MM.1S (cell line): ENCODE results near the gene RET.

ENCODE experiments used
- DNase-seq: peaks from one replicate; pipeline ENCODE4 v3.0.0-alpha.2; 2015
- H2AFZ ChIP-seq: fragments of 300-600 bp; sonication (generic); 2 replicates; pipeline ENCODE4 v1.6.0; 2016; ENCODE audit warnings: antibody characterized with exemption, low read length
- H3F3A ChIP-seq: fragments of 300-600 bp; sonication (generic); 2 replicates; pipeline ENCODE4 v1.6.1; 2016; ENCODE audit warnings: mild to moderate bottlenecking, antibody characterized with exemption, low read length, moderate library complexity, mixed read lengths; ENCODE audit not compliant: insufficient read depth
- H3K27ac ChIP-seq: fragments of 300-600 bp; sonication (generic); 2 replicates; pipeline ENCODE4 v1.5.1; 2016; ENCODE audit warnings: mild to moderate bottlenecking, low read length
- H3K27me3 ChIP-seq: fragments of 300-600 bp; sonication (generic); replicated peaks from 2 replicates; pipeline ENCODE4 v1.6.0; 2016; ENCODE audit warnings: low read length; ENCODE audit not compliant: insufficient read depth
- H3K36me3 ChIP-seq: fragments of 300-600 bp; sonication (generic); replicated peaks from 2 replicates; pipeline ENCODE4 v1.6.1; 2016; ENCODE audit warnings: mild to moderate bottlenecking, low read length, mixed read lengths; ENCODE audit not compliant: insufficient read depth
- H3K4me1 ChIP-seq: fragments of 300-600 bp; sonication (generic); 2 replicates; pipeline ENCODE4 v1.6.1; 2016; ENCODE audit warnings: low read length, mixed read lengths
- H3K4me2 ChIP-seq: fragments of 300-600 bp; sonication (generic); 2 replicates; pipeline ENCODE4 v1.6.0; 2016; ENCODE audit warnings: low read depth, low read length
- H3K4me3 ChIP-seq: fragments of 300-600 bp; sonication (generic); 2 replicates; pipeline ENCODE4 v1.5.1; 2016; ENCODE audit warnings: low read length, mixed read lengths
- H3K79me2 ChIP-seq: fragments of 300-600 bp; sonication (generic); 2 replicates; pipeline ENCODE4 v1.6.1; 2016; ENCODE audit warnings: mixed run types, low read length, mixed read lengths
- H3K9ac ChIP-seq: fragments of 300-600 bp; sonication (generic); 2 replicates; pipeline ENCODE4 v1.6.1; 2016; ENCODE audit warnings: low read length, mixed read lengths
- H3K9me2 ChIP-seq: fragments of 300-600 bp; sonication (generic); replicated peaks from 2 replicates; pipeline ENCODE4 v1.6.1; 2016; ENCODE audit warnings: mild to moderate bottlenecking, low read length, mixed read lengths; ENCODE audit not compliant: insufficient read depth
- H3K9me3 ChIP-seq: fragments of 300-600 bp; sonication (generic); replicated peaks from 2 replicates; pipeline ENCODE4 v1.6.1; 2016; ENCODE audit warnings: mild to moderate bottlenecking, low read length, mixed read lengths; ENCODE audit not compliant: insufficient read depth
- H4K20me1 ChIP-seq: fragments of 300-600 bp; sonication (generic); 2 replicates; pipeline ENCODE4 v1.6.1; 2016; ENCODE audit warnings: mild to moderate bottlenecking, low read length, moderate library complexity, mixed read lengths; ENCODE audit not compliant: insufficient read depth
- EZH2 ChIP-seq: fragments of 300-600 bp; sonication (generic); optimal IDR thresholded peaks from 2 replicates; pipeline ENCODE3; 2017; ENCODE audit warnings: low read depth, mild to moderate bottlenecking, antibody characterized with exemption, low read length, mixed read lengths
- EZH2phosphoT487 ChIP-seq: fragments of 300-600 bp; sonication (generic); IDR thresholded peaks from 2 replicates; pipeline ENCODE4 v1.6.1; 2018; ENCODE audit warnings: antibody characterized with exemption, low read length
- TF ChIP-seq, protein P1 (sequence below): fragments of 300-600 bp; sonication (generic); IDR thresholded peaks from 2 replicates; pipeline ENCODE4 v1.5.1; 2016; ENCODE audit warnings: antibody characterized with exemption, low read length, mixed read lengths

The RET gene

DNA sequence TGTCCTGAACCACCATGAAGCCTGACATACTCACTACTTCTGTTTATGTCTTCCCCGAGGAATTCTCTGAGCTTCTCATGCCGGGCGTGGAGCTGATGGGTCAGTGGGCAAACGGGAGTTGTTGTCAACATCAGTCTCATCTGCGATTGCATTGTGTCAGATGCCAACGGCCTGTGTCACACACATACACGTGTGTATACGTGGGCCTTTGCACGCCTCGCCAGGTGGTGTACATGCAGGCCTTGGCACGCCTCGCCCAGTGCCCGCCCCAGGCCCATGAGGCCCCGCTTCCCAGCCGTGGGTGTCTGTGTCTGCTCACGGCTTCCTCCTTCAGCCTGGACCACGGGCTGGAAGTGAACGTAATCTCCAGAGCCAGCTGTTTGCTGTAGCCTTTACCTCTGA, 53.9 kb downstream of the RET start:
- Histone ChIP-seq H3K4me1 (peaks cover 47% of the 10 kb centered on the region), H3K79me2 (no peaks in the 10 kb centered on the region), H3K4me3 (no peak overlapping the region), H3K36me3 (no peaks in the 10 kb centered on the region), H3K27me3 (no peaks in the 10 kb centered on the region), H4K20me1 (no peaks in the 10 kb centered on the region), H2AFZ (no peak overlapping the region), H3F3A (peaks cover 11% of the 10 kb centered on the region), H3K9me3 (no peaks in the 10 kb centered on the region), H3K9me2 (no peaks in the 10 kb centered on the region), H3K9ac (no peak overlapping the region), H3K27ac (no peak overlapping the region), H3K4me2 (no peak overlapping the region)
- TF ChIP-seq EZH2 (no peak), EZH2phosphoT487 (no peak)
- TF ChIP-seq, protein P1, sequence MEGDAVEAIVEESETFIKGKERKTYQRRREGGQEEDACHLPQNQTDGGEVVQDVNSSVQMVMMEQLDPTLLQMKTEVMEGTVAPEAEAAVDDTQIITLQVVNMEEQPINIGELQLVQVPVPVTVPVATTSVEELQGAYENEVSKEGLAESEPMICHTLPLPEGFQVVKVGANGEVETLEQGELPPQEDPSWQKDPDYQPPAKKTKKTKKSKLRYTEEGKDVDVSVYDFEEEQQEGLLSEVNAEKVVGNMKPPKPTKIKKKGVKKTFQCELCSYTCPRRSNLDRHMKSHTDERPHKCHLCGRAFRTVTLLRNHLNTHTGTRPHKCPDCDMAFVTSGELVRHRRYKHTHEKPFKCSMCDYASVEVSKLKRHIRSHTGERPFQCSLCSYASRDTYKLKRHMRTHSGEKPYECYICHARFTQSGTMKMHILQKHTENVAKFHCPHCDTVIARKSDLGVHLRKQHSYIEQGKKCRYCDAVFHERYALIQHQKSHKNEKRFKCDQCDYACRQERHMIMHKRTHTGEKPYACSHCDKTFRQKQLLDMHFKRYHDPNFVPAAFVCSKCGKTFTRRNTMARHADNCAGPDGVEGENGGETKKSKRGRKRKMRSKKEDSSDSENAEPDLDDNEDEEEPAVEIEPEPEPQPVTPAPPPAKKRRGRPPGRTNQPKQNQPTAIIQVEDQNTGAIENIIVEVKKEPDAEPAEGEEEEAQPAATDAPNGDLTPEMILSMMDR: no peak
- DNase-seq: no peak

DNA sequence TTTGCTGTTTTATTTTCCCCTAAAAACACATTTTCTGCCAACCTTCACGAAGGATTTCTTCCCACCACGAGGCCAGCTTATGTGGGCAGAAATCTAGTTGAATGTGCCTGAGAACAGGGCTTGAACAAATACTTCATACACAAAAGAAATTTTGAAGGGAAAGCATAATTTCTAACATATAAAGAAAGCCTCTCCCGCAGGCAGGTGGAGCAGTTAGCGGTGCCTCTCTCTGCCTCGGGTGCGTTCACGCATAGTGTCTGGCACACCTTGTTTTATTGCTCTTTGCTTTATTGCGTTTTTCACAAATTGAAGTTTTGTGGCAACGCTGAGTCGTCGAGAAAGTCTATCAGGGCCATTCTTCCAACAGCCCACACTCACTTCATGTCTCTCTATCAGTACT, 54.4 kb downstream of the RET start:
- TF ChIP-seq EZH2 (no peak), EZH2phosphoT487 (no peak)
- TF ChIP-seq, protein P1: no peak
- Histone ChIP-seq H3K9me3 (no peaks in the 10 kb centered on the region), H3K27me3 (no peaks in the 10 kb centered on the region), H3K4me3 (no peak overlapping the region), H3K79me2 (no peaks in the 10 kb centered on the region), H3K4me1 (peaks cover 47% of the 10 kb centered on the region), H3K36me3 (no peaks in the 10 kb centered on the region), H3K27ac (no peak overlapping the region), H4K20me1 (no peaks in the 10 kb centered on the region), H3K9ac (no peak overlapping the region), H3K4me2 (no peak overlapping the region), H3F3A (peaks cover 11% of the 10 kb centered on the region), H2AFZ (no peak overlapping the region), H3K9me2 (no peaks in the 10 kb centered on the region)
- DNase-seq: no peak

DNA sequence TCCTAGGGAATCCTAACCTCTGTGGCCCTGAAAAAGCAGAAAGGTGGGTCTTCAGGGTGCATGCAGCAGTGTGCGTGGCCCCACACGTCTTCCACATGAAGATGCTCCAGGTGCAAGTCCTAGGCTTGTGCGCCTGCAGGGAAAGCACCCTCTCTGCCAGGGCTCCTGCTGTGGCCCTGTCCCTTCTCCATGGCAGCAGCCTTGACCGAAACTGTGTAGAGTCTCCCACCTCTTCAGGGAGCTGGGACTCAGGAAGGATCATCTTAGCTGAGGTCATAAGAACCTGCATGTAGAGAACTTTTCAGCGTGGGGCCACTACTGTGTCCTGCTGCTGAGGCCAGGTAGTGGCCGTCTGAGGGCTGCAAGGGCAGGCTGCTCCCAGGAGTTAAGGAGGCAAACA, 55.0 kb downstream of the RET start:
- H3K4me2 ChIP-seq: no peak overlapping the region
- H3K9me3 ChIP-seq: no peaks in the 10 kb centered on the region
- peaks cover 11% of the 10 kb centered on the region for H3F3A ChIP-seq
- H4K20me1 ChIP-seq: no peaks in the 10 kb centered on the region
- H3K4me3 ChIP-seq: no peak overlapping the region
- no peak overlapping the region for H2AFZ ChIP-seq
- no peaks in the 10 kb centered on the region for H3K36me3 ChIP-seq
- H3K27me3 ChIP-seq: no peaks in the 10 kb centered on the region
- H3K4me1 ChIP-seq: peaks cover 47% of the 10 kb centered on the region
- DNase-seq: no peak
- H3K9me2 ChIP-seq: no peaks in the 10 kb centered on the region
- H3K27ac ChIP-seq: no peak overlapping the region
- TF ChIP-seq EZH2 (no peak), EZH2phosphoT487 (no peak)
- TF ChIP-seq, protein P1: no peak
- H3K79me2 ChIP-seq: no peaks in the 10 kb centered on the region
- no peak overlapping the region for H3K9ac ChIP-seq
